HG03521 (cell line): Measurements from ENCODE around the gene RSPH6A.

Experiments
- ATAC-seq: cut with Tn5 transposase; IDR thresholded peaks from one replicate; pipeline ENCODE4 v1.9.1; 2021; ENCODE audit warnings: mild to moderate bottlenecking, moderate library complexity; ENCODE audit not compliant: unreplicated experiment

The RSPH6A gene

GRCh38 chr19:45825917-45826893, 11.1 kb upstream of the RSPH6A start:
- ATAC-seq, result no peak

DNA sequence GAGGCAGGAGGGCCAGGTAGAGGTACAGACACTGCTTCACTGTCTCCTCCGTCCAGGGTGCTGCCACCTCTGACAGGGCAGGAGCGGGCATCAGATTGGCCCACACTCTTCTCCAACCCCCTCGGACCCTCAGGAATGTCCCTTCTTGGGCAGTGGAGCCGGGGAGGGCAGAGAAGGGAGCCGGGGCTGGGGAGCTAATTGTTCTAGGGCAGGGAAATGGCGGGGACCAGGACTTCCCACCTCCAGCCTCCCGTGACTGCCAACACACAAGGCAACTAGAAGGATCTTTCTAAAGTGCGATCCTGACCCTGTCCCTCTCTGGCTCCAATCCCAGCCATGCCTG, 10.1 kb upstream of the RSPH6A start:
- no peak for ATAC-seq

DNA sequence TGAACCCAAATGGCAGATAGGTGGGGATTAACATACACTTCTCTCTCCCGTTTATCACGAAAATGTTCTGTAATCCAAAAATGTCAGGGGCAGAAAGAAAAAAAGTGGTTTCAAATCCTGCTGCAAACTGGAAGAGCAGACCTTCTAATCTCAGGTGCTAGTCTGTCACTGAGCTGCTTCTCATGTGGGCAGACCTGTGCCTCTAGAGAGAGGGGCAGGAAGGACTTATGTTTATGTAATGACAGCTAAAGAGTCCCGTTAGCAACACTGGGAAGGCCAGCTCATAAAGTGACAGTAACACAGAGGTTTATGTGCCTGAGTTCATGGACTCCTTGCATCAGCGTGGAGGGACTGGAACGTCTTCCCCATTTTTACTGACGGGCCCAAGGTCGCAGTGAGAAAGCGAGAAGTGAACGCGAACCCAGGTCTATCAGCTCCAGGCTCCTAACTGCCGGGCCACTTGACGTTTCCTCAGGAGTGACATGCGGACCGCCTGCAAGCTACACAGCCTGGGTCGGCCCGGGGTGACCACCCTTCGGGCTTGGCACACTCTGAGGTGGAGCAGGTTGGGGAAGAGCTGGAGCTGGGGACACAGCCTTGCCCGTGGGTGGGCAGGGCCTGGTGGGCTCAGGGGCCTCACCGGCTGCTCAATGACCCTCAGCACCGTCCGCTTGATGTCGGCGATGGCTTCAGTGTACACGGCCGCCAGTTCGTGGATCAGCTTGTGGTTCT, 9.6 kb upstream of the RSPH6A start:
- ATAC-seq, result no peak

GRCh38 chr19:45824041-45824471, 8.9 kb upstream of the RSPH6A start:
- ATAC-seq, result no peak

- ATAC-seq, result no peak
Measured at GRCh38 chr19:45823182-45823581, 8.1 kb upstream of the RSPH6A start.

DNA sequence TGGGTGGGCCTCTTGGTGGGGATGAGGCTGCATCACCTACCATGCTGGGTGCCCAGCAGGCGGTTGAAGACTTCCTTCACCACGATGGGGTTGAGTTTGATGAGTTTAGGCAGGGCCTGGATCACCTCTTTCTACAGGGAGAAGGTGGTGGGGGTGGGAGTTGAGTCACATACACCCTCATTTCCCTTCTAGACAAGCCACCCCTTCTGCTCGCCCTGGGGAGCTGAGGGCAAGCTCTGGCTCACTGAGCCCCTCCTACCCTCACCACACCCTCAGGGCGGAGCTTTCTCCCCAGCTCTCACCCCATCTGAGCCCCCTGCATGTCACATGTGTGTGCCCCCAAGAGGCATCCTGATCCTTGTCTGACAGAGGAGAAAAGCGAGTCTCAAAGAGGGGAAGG, 7.6 kb upstream of the RSPH6A start:
- ATAC-seq, result no peak

GRCh38 chr19:45821570-45821969, 6.5 kb upstream of the RSPH6A start:
- no peak for ATAC-seq

- ATAC-seq, result no peak
Measured at GRCh38 chr19:45821103-45821521, 6.0 kb upstream of the RSPH6A start.

DNA sequence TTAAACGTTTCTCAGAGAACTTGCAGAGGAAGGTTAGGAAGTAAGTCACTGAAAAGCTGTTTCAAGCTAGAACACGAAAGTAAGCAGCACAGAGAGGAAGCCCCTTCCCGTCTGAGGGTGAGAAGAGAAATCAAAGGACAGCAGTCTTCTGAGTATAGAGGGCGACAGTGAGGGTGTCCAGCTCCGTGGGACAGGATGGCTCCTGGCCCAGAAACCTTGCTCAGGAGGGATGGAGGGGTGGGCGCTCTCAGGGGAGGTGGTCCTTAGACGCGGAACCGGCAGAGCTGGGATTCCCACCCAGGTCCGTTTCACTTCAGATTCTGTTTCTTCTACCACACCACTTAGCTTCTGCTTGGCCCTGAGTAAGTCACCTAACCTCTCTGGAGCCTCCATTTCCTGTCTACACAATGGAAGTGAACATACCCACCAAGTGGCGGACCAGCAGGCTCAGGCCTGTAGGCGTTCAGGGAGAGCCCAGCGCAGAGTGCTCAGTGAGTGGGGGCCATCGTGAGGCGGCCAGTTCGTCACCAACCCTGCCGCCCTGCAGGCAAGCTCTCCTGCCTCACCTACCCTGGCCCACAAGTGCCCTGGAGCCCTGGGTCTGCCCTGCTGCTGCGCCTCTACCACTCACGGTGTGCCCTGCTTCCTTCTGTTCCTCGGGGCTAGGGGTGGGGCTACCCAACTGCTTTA, 5.5 kb upstream of the RSPH6A start:
- no peak for ATAC-seq

- ATAC-seq, result no peak
Measured at GRCh38 chr19:45819769-45820168, 4.7 kb upstream of the RSPH6A start.

DNA sequence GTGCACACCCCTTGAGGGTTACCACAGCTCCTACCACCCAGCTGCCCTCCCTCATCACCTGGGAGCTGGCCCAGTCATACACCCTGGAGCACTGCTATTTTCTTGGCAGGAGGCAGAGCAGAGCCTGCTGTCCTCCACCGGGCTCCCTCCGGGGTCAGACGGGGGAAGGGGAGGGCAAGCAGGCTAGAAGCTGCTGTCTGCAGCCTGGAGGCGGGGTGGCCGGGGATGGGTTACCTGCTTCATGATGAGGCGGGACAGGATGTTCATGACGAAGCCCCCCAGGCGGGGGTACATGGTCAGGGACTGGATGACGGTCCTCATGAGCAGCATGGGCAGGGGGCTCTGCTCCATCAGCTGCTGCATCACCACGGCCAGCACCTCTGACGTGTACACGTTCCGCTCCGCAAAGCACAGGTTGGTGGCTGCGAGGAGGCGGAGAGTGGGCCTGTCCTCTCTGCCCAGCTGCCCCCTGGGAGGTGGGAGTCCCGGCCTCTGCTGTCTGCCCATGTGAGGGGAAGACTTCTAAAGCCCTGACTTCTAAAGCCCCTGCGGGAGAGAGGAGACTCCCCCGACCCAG, 2.7 kb upstream of the RSPH6A start:
- no peak for ATAC-seq

GRCh38 chr19:45817010-45817724, 2.1 kb upstream of the RSPH6A start:
- peak; percentile 87 for ATAC-seq

GRCh38 chr19:45816236-45817009, 1.3 kb upstream of the RSPH6A start:
- no peak for ATAC-seq

- ATAC-seq, result no peak
Measured at GRCh38 chr19:45815481-45816216, 541 bp upstream of the RSPH6A start.

DNA sequence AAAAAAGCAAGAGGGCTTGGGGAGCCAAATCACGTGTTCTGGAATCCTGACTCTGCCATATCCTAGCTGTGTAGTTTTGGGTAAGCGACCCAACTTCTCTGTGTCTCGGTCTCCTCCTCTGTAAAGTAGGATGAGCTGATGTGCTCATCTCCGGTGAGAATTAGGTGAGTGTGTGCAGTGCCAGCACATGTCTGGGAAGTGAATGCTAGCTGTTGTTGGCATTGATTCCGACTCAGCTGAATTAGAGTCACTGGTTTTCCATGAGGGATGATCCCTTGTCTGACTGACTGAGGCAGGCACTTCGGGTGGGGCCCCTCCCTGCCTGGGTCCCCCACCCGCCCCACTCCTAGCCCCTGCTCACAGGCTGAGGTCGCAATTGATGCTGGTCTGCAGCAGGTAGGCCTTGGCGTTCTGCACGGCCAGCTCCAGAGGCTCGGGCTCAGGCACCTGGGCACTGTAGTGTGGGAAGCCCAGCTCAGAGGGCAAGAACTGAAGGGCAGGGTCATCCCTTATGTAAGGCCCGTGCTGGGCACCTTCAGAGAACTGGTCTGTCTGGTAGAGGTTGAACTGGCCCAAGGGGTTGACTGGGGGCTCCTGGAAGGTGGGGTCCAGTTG, 835 bp downstream of the RSPH6A start:
- no peak for ATAC-seq

DNA sequence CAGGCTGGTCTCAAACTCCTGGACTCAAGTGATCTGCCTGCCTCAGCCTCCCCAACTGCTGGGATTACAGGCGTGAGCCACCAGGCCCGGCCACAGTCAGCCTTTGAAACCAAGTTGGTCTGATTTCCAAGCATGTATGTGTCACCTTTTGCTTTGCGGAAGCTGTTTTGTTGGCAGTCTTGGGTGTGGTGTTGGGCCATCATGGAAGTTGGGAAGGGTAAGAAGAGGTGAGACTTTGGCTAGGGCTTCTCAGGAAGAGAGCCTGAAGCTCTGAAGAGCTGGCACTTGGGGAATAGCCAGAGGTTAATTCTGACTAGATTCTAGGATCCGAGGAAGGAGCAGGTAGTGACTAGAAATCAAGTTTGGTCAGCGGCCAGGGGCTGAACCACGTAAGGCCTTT, 2.8 kb downstream of the RSPH6A start:
- no peak for ATAC-seq

GRCh38 chr19:45809643-45810159, 5.4 kb downstream of the RSPH6A start:
- no peak for ATAC-seq

DNA sequence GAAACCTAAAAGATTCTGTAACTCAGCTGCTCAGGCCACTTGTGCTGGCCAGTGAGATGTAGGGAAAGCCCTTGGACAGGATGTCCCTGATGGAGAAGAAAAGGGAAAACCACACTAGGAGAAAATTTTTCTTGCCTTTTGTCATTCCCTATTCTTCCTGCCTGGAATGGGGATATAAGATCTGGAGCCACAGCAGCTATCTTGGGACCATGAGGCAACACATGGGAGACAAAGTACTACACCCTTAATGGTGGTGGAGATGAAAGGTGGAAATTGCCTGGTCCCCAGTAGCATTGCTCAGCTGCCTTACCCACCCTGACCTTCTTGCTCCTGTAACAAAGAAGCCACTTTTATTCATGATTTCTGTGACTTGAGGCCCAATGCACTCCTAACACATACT, 9.4 kb downstream of the RSPH6A start:
- no peak for ATAC-seq

DNA sequence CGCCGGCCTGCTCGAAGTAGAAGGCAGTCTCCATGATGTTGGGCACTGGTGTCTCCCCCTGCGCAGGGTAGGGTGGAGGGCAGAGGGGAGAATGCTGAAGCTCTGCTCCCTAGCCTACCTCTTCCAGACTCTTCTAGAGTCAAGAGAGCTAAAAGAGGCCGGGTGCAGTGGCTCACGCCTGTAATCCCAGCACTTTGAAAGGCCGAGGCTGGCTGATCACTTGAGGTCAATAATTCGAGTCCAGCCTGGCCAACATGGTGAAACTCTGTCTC, 10.2 kb downstream of the RSPH6A start:
- no peak for ATAC-seq
